ENCODE results near the gene KRTAP21-3. TPM values are rescaled to one million over a fixed set of nuclear protein-coding genes. Genes with fewer than 3 reads are reported as not detected.
"Not testable (repeated sequence)": the region's sequence is repeated elsewhere in the genome, so short reads cannot be mapped to it uniquely, and the experiment has no call there.

The KRTAP21-3 gene, protein sequence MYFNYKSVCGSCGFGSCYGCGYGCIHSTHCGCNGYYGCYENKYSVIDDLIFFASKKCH
- not detected for total RNA-seq

DNA sequence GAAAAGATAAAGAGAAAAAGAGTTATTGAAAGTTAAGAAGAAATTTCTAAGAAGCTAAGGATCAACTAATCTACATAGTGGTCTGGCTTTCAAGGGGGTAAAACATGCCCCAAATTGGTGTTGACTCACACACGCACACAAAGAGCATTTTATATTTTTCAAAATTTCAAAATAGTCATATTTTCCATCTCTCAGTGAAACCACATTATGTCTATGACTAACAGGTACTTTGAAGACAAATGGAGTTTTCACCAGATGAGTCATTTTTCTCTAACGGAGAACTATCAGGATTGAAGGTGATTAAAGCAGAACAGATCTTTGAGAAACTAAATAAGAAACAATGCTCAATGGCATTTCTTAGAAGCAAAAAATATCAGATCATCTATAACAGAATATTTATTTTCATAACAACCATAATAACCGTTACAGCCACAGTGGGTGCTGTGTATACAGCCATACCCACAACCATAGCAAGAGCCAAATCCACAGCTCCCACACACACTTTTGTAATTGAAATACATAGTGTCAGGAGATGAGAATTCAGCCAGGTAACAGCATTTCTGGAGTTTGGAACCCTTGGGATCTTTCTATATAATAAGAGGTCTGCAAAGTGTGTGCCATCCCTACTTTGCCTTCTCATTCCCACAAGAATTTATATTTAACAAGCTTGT lies at the start of gene KRTAP21-3:
Gene KRTAP21-3, minus strand, starts transcription at position 539 of the 671 bp plus-strand sequence. Its CDS starts 18 bp downstream, at position 521.
- ChIA-PET POLR2A (no interaction called here), CTCF (no interaction called here)
- intact Hi-C loops (cut with micrococcal nuclease) = loop anchor here (1.0 to 5.0 kb wide), 5 partner anchors 8 to 1014 kb away; partner anchors contain the start of gene SCAF4
- H3K27me3 Mint-ChIP-seq = no peaks in the 10 kb centered on the region
- DNase-seq = peak; percentile 38
- H3K27ac Mint-ChIP-seq = peak within 1 kb of the TSS; percentile 28
- no peak within 1 kb of the TSS for H3K4me3 Mint-ChIP-seq
- peaks cover 5% of the 10 kb centered on the region for H3K9me3 Mint-ChIP-seq
- no peaks in the 10 kb centered on the region for H3K36me3 Mint-ChIP-seq
- H3K4me1 Mint-ChIP-seq (ENCODE audit: low read depth) = peaks cover 23% of the 10 kb centered on the region

DNA sequence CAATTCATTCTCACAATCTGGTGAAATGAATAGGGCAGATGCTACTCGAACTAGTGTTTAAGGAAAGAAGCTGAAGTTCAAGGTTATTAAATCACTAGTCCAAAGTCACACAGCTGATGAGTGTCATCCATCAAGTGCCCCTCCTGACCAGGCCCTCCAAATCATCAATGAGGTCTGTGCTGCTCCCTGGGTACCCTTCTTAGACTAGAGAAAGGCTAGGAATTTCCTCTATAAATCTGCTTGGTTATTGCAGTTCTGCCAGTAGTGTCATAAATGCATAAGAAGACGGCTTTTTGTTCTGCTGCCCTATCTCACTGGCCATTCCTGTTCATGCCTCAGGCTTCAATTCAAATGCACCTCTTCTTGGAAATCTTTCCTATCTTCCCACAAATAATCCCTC lies 42.2 kb upstream of the KRTAP21-3 start:
- Mint-ChIP-seq H3K4me3 (no peak overlapping the region), H3K4me1 (ENCODE audit: low read depth) (no peaks in the 10 kb centered on the region), H3K9me3 (no peaks in the 10 kb centered on the region), H3K27me3 (peaks cover 7% of the 10 kb centered on the region), H3K36me3 (no peaks in the 10 kb centered on the region), H3K27ac (no peak overlapping the region)
- CTCF ChIA-PET = no interaction called here
- POLR2A ChIA-PET = no interaction called here
- intact Hi-C loops (cut with micrococcal nuclease) = no loop called here
- no peak for DNase-seq

DNA sequence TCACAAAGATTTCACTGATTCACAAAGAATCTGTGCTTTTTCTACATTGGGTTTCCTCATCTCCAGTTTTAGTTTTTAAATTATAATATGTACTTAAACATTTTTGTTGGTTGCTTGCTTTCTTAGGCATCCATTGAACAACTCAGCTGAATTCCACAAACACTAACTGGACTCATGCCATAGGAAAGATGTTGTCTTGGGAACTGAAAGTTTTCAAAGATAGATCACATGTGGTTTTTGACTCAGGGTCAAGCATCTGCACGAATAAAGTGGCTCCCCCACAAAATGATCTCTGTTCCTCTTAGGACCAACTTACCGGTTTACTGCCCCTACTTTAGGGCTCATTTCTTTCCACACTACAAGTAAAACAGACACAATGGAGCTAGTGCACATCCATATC lies 39.7 kb upstream of the KRTAP21-3 start:
- peaks cover 9% of the 10 kb centered on the region for H3K27me3 Mint-ChIP-seq
- H3K4me3 Mint-ChIP-seq = no peak overlapping the region
- H3K36me3 Mint-ChIP-seq = no peaks in the 10 kb centered on the region
- no peaks in the 10 kb centered on the region for H3K4me1 Mint-ChIP-seq (ENCODE audit: low read depth)
- no peak overlapping the region for H3K27ac Mint-ChIP-seq
- ChIA-PET CTCF (no interaction called here), POLR2A (no interaction called here)
- DNase-seq = no peak
- intact Hi-C loops (cut with micrococcal nuclease) = no loop called here
- no peaks in the 10 kb centered on the region for H3K9me3 Mint-ChIP-seq

DNA sequence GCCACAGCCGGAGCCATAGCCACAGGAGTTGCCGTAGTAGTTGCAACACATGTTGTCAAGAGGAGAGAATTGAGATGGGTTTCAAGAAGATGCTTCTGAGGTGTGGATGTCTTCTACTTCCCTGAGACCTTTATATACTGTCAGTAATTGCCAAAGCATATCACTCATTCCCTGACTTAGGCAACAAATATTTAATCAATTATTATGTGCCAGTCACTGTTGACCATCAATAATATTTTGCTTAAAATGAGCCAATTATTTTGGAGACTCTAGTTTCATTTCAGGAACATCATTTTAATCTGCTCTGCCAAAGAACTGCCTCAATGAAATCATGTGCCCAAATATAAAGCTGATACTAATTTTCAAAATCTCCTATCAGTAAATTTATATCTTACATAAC lies 36.8 kb upstream of the KRTAP21-3 start, which contains the start of gene KRTAP21-1:
Gene KRTAP21-1, minus strand, starts transcription at position 101 of the 400 bp plus-strand sequence. Its CDS starts 50 bp downstream, at position 51.
- H3K4me1 Mint-ChIP-seq (ENCODE audit: low read depth); H3K27me3 Mint-ChIP-seq; H3K36me3 Mint-ChIP-seq; DNase-seq; H3K4me3 Mint-ChIP-seq; H3K27ac Mint-ChIP-seq; CTCF ChIA-PET; POLR2A ChIA-PET; H3K9me3 Mint-ChIP-seq; intact Hi-C loops (cut with micrococcal nuclease): not testable (repeated sequence)

DNA sequence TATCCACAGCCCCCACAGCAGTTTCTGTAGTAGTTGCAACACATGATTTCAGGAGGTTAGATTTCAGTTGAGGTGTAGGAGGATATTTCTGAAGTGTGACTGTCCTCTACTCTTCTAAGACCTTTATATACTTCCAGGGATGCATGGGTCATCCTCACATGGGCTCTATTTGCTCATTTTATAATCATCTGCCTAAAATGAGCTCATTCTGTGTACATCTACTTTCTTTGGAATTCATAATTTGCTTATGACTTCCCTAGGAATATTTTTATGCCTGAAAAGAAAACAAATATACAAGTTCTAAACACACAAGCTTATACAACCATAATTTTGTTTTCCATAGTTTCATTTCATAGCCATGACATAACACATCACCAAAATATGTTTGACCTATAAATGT lies 28.6 kb upstream of the KRTAP21-3 start, which contains the start of gene KRTAP21-2:
Gene KRTAP21-2, minus strand, starts transcription at position 101 of the 400 bp plus-strand sequence. Its CDS starts 57 bp downstream, at position 44.
- H3K27me3 Mint-ChIP-seq = peaks cover 2% of the 10 kb centered on the region

DNA sequence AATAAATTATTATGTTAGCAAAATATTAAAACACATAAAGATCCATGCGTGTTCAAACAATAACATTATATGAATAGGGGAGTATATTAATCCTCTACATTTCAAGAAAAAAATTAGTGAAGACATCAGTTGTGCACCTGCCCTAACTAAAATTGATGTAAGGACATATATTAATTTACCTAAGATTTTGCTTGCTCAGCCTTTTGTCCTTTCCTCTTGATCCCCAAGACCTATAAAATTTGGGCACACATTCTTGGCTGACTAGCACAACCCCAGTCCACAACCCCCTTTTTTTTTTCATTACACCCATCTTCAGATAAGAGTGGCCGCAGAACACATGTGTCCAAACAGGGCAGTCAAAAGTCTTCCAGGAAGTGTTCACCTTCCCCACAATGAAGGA lies 21.9 kb upstream of the KRTAP21-3 start:
- no peak overlapping the region for H3K4me3 Mint-ChIP-seq
- DNase-seq = no peak
- POLR2A ChIA-PET = no interaction called here
- H3K9me3 Mint-ChIP-seq = no peaks in the 10 kb centered on the region
- H3K27me3 Mint-ChIP-seq = peaks cover 5% of the 10 kb centered on the region
- intact Hi-C loops (cut with micrococcal nuclease) = no loop called here
- no peaks in the 10 kb centered on the region for H3K4me1 Mint-ChIP-seq (ENCODE audit: low read depth)
- no peak overlapping the region for H3K27ac Mint-ChIP-seq
- CTCF ChIA-PET = no interaction called here
- no peaks in the 10 kb centered on the region for H3K36me3 Mint-ChIP-seq

More for the DNA sequence above, 28.6 kb upstream of the KRTAP21-3 start, which contains the start of gene KRTAP21-2:
- POLR2A ChIA-PET = no interaction called here
- Mint-ChIP-seq H3K4me3 (no peak within 1 kb of the TSS), H3K4me1 (ENCODE audit: low read depth) (no peaks in the 10 kb centered on the region), H3K9me3 (peaks cover 4% of the 10 kb centered on the region), H3K36me3 (no peaks in the 10 kb centered on the region), H3K27ac (no peak within 1 kb of the TSS)
- CTCF ChIA-PET = no interaction called here
- intact Hi-C loops (cut with micrococcal nuclease) = no loop called here
- DNase-seq = no peak

DNA sequence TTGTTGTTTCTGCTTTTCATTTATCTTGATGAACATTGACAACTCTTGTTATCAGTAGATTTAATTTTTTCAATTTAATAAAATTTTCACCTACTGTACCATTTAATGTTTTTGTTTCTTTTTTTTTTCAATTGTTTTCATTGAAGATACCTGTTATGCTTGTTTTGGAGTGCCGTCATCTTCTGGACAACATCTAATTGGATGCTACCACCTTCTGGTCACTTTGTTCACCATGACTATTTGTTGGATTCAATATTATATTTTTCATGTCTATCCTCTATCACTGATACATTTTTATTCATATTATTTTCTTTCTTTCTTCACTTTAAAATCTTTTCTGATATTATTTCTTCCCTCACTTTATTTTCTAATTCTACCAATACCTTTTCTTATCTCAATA lies 14.4 kb upstream of the KRTAP21-3 start:
- no peak for DNase-seq
- no peaks in the 10 kb centered on the region for H3K4me1 Mint-ChIP-seq (ENCODE audit: low read depth)
- no peak overlapping the region for H3K4me3 Mint-ChIP-seq
- intact Hi-C loops (cut with micrococcal nuclease) = no loop called here
- H3K9me3 Mint-ChIP-seq = no peaks in the 10 kb centered on the region
- H3K27me3 Mint-ChIP-seq = peaks cover 4% of the 10 kb centered on the region
- CTCF ChIA-PET = interaction anchor here (0.6 to 1.3 kb wide), 2 partner anchors 227 to 289 kb away, joined by 3 to 7 read pairs; no protein-coding TSS in a partner anchor
- no peaks in the 10 kb centered on the region for H3K36me3 Mint-ChIP-seq
- POLR2A ChIA-PET = no interaction called here
- H3K27ac Mint-ChIP-seq = no peak overlapping the region

DNA sequence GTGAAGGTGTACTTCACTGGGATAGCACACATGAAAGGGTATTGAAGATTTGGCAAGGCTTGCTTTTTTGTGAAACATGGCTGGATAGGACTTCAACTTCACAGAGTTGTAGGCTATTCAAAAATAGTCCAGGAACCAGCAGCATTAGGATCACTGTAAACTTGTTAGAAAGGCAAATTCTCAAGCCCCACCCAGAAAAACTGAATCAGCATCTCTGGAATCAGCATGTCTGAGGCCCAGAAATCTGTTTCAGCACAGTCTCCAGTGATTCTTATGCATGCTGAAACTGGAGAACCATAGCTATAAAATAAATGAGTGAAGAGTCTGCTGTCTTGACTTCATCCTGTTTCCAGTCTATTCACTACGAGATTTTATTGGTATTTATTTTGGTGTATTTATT lies 8.1 kb upstream of the KRTAP21-3 start:
- no peak for DNase-seq
- H3K36me3 Mint-ChIP-seq = no peaks in the 10 kb centered on the region
- H3K9me3 Mint-ChIP-seq = no peaks in the 10 kb centered on the region
- no peaks in the 10 kb centered on the region for H3K4me1 Mint-ChIP-seq (ENCODE audit: low read depth)
- ChIA-PET CTCF (interaction anchor here (0.6 kb wide), 1 partner anchor 216 kb away, joined by 3 read pairs; no protein-coding TSS in a partner anchor), POLR2A (no interaction called here)
- H3K27ac Mint-ChIP-seq = no peak overlapping the region
- H3K27me3 Mint-ChIP-seq = peaks cover 6% of the 10 kb centered on the region
- intact Hi-C loops (cut with micrococcal nuclease) = no loop called here
- no peak overlapping the region for H3K4me3 Mint-ChIP-seq

DNA sequence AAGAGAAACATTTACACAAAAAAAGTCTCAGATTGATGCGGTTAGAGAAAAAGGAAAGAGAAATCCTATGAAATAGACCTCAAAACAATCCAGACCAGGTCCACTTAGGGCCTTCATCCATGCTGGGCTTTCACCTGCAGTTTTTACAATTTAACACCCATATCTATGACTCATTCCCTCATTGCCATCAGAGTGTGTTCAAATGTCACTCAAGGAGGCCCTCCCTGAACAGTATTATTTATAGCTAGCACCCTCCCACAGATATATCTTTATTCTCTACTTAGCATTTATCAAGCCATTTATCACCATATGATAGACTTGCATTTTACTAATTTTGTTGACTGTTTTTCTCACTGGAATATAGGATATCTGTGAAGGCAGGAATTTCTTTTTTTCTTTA lies 824 bp upstream of the KRTAP21-3 start:
- POLR2A ChIA-PET = no interaction called here
- Mint-ChIP-seq H3K27me3 (no peaks in the 10 kb centered on the region), H3K4me3 (no peak overlapping the region), H3K4me1 (ENCODE audit: low read depth) (peaks cover 23% of the 10 kb centered on the region), H3K27ac (peak overlapping the region; percentile 15), H3K9me3 (peaks cover 1% of the 10 kb centered on the region), H3K36me3 (no peaks in the 10 kb centered on the region)
- intact Hi-C loops (cut with micrococcal nuclease) = loop anchor here (2.0 to 5.0 kb wide), 3 partner anchors 368 to 1013 kb away; partner anchors contain the start of gene SCAF4
- no peak for DNase-seq
- CTCF ChIA-PET = no interaction called here

DNA sequence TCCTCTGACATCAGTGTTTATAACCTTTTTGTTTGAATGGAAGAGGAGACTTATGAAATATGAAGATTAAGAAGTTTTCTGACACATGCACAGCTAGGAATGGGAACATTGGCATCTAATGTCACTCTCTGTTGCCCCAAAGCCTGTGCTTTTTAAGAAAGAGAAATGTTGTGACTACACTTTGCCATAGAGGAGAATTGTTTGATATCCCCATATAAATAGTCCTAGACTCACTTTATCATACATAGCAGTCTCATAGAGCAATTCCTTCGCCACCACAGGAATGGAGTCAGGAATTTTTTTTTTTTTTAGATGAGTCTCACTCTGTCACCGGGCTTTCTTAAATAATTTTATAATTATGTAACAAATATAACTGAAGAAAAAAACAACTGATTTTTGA lies 1.5 kb downstream of the KRTAP21-3 start:
- no peaks in the 10 kb centered on the region for H3K27me3 Mint-ChIP-seq
- ChIA-PET CTCF (no interaction called here), POLR2A (no interaction called here)
- no peak overlapping the region for H3K4me3 Mint-ChIP-seq
- peaks cover 23% of the 10 kb centered on the region for H3K4me1 Mint-ChIP-seq (ENCODE audit: low read depth)
- peaks cover 7% of the 10 kb centered on the region for H3K9me3 Mint-ChIP-seq
- no peaks in the 10 kb centered on the region for H3K36me3 Mint-ChIP-seq
- intact Hi-C loops (cut with micrococcal nuclease) = loop anchor here (5.0 kb wide), 2 partner anchors 370 to 1015 kb away; partner anchors contain the start of gene SCAF4
- no peak for DNase-seq
- peak overlapping the region; percentile 16 for H3K27ac Mint-ChIP-seq

DNA sequence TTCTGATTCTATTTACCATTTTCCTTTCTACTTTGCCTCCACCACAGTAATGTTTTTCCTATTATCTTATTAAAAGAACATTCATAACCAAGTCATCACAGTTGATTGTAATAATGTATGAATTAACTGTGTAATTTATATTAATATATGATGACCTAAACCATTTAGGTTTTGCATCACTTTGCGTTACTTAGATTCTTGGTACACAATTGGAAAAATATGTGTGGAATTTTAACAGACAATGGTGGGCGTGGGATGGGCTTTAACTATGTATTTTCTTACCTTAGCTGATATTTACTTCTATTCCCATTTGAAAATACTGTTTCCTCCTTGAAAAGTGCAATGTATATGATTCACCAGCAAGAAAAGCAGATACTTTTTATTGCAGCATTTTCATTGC lies 3.6 kb downstream of the KRTAP21-3 start:
- intact Hi-C loops (cut with micrococcal nuclease) = loop anchor here (5.0 kb wide), 2 partner anchors 372 to 1017 kb away; partner anchors contain the start of gene SCAF4
- ChIA-PET CTCF (interaction anchor here (0.6 kb wide), 1 partner anchor 371 kb away, joined by 6 read pairs; no protein-coding TSS in a partner anchor), POLR2A (no interaction called here)
- Mint-ChIP-seq H3K27ac (no peak overlapping the region), H3K27me3 (no peaks in the 10 kb centered on the region), H3K4me3 (no peak overlapping the region), H3K36me3 (no peaks in the 10 kb centered on the region), H3K4me1 (ENCODE audit: low read depth) (peaks cover 27% of the 10 kb centered on the region), H3K9me3 (peaks cover 21% of the 10 kb centered on the region)
- no peak for DNase-seq

DNA sequence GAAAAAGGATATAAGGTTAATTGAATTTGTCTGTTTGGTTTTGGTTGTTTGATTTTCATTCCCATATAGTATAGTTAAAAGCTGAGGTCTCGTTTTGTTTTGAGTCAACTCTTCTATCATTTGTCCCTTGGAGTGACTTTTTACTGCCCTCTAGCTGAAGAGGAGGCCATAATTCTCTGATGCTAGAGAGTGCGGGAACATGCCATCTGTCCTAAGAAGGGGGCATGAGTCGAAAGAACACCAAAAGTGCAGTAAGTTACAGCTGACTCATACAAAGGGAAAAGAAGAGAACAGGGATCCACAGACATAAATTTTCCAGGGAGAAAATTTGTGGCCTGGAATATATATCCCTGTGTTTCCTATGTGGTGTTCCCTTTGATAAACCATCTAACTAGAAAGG lies 4.1 kb downstream of the KRTAP21-3 start:
- intact Hi-C loops (cut with micrococcal nuclease) = no loop called here
- no peak overlapping the region for H3K4me3 Mint-ChIP-seq
- POLR2A ChIA-PET = no interaction called here

DNA sequence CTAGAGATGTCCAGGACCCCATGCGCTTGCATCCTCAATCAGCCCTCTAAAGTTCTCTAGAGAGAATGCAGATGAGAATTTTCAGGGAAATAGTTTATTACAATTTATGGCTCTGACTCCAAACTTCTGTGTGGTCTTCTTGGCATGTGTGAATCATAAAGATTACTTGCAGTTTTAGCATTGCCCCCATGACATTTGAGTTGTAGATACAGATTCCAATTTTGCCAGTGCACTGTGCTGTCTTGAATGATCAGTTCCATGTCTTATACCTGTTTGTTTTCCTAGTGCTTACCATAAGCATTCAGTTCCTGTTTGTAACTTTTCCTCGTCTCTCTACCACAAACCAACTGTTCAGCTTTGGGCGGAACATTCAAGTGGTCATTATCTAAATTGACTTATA lies 4.8 kb downstream of the KRTAP21-3 start:
- no peaks in the 10 kb centered on the region for H3K36me3 Mint-ChIP-seq
- ChIA-PET CTCF (no interaction called here), POLR2A (no interaction called here)
- no peak overlapping the region for H3K27ac Mint-ChIP-seq
- no peak overlapping the region for H3K4me3 Mint-ChIP-seq
- H3K27me3 Mint-ChIP-seq = no peaks in the 10 kb centered on the region
- H3K9me3 Mint-ChIP-seq = peaks cover 21% of the 10 kb centered on the region
- no peak for DNase-seq
- peaks cover 17% of the 10 kb centered on the region for H3K4me1 Mint-ChIP-seq (ENCODE audit: low read depth)
- intact Hi-C loops (cut with micrococcal nuclease) = no loop called here

More for the DNA sequence above, 4.1 kb downstream of the KRTAP21-3 start:
- Mint-ChIP-seq H3K4me1 (ENCODE audit: low read depth) (peaks cover 23% of the 10 kb centered on the region), H3K9me3 (peaks cover 21% of the 10 kb centered on the region), H3K27me3 (no peaks in the 10 kb centered on the region), H3K36me3 (no peaks in the 10 kb centered on the region), H3K27ac (no peak overlapping the region)
- CTCF ChIA-PET = interaction anchor here (0.6 kb wide), 1 partner anchor 372 kb away, joined by 6 read pairs; no protein-coding TSS in a partner anchor
- no peak for DNase-seq
